Heart right ventricle (tissue), 16 donors: ENCODE measurements around the gene C21orf91. TPM values are rescaled to one million over a fixed set of nuclear protein-coding genes. Genes with fewer than 3 reads are reported as not detected.

Experiments used
- ATAC-seq, 8 donors: fragments of 200-7000 bp; cut with Tn5 transposase; one replicate each; pipeline ENCODE4 v1.9.1; 2020; ENCODE audit warnings: mild to moderate bottlenecking in 8 of 8, moderate library complexity in 8 of 8, moderate number of reproducible peaks in 1 of 8
- DNase-seq, 2 donors: peaks; one replicate each; pipeline ENCODE4 v3.0.0-alpha.2; 2020
- H3K27ac ChIP-seq, 10 donors: fragments of 200-600 bp; sonication (generic) in 2 of 10; one replicate each; pipeline versions ENCODE4 v1.5.0 to v1.8.0; 2020 to 2022; ENCODE audit warnings: mild to moderate bottlenecking in 3 of 10
- H3K27me3 ChIP-seq, 7 donors: fragments of 200-600 bp; one replicate each; pipeline ENCODE4 v1.8.0; 2021 to 2022; ENCODE audit warnings: mild to moderate bottlenecking in 2 of 7
- H3K36me3 ChIP-seq, 9 donors: fragments of 200-600 bp; sonication (generic) in 1 of 9; one replicate each; pipeline versions ENCODE4 v1.5.0 to v1.8.0; 2020 to 2022; ENCODE audit warnings: mild to moderate bottlenecking in 2 of 9
- H3K4me1 ChIP-seq, 9 donors: fragments of 200-600 bp; sonication (generic) in 1 of 9; one replicate each; pipeline versions ENCODE4 v1.5.0 to v1.8.0; 2020 to 2022; ENCODE audit warnings: mild to moderate bottlenecking in 4 of 9
- H3K4me3 ChIP-seq, 10 donors: fragments of 200-600 bp; sonication (generic) in 2 of 10; one replicate each; pipeline versions ENCODE4 v1.5.0 to v1.8.0; 2020 to 2022; ENCODE audit warnings: mild to moderate bottlenecking in 7 of 10, moderate library complexity in 2 of 10
- H3K9me3 ChIP-seq, 11 donors: fragments of 200-600 bp in 10 of 11; sonication (generic) in 2 of 11; one replicate each; pipeline versions ENCODE4 v1.5.0 to v1.8.0; 2013 to 2022; ENCODE audit warnings: mild to moderate bottlenecking in 2 of 11, control low read depth in 1 of 11, moderate library complexity in 1 of 11
- WGBS, 2 donors: extraction: QIAGEN DNeasy Blood & Tissue Kit; methylation state at CpG; one replicate each; pipeline ENCODE4 v1.1.7; 2013; ENCODE audit warnings: inconsistent platforms in 1 of 2; 5-methylcytosine and 5-hydroxymethylcytosine counted together
- intact Hi-C, 10 donors: fragments of 100-400 bp; cut with DNase I; formaldehyde crosslinking; loops; one replicate each; pipeline versions ENCODE4 v1.11.1 to v1.14.2; 2022
- polyA plus RNA-seq, 2 donors: library from polyadenylated mRNA; stranded (reverse); fragments of 200-250 nt; gene quantifications; one replicate each; pipeline ENCODE4 v1.2.3, GENCODE V29; 2013
- total RNA-seq, 10 donors: library from RNA; stranded (reverse); fragmentation: NEBNext Ultra II Directional in 3 of 10; extraction: Animal tissue kit (Norgen Biotek cat#: 25700) in 3 of 10; gene quantifications; one replicate each; pipeline versions ENCODE4 v1.2.1 to v1.2.4, GENCODE V29; 2021 to 2023
- TF ChIP-seq, protein P1 (sequence below), 9 donors: fragments of 200-600 bp; sonication (generic) in 2 of 9; IDR thresholded peaks; one replicate each; pipeline versions ENCODE4 v1.5.0 to v1.8.0; 2021 to 2022; ENCODE audit warnings: antibody characterized with exemption in 9 of 9, mild to moderate bottlenecking in 5 of 9, moderate library complexity in 1 of 9
- donor health status: Arrhythmogenic right ventricular cardiomyopathy.
- donor health status: ischemic (EF 13 %, LVEDD 7.1; RV severe dilation, severe dysfunction).
- donor health status: healthy with polysubstance abuse.
- donor health status: DM: no; HTN: yes; CAD: no.
- donor health status: DM: no; HTN: no; CAD: no.
- donor health status: ischemic (EF 25% LVEDD 6.9; RV normal size, moderate dysfunction).
- donor health status: ischemic (EF 25% LVEDD 5.7; RV mildly dilated, moderate dysfunction).
- donor health status: healthy.
- donor health status: DM: yes; HTN: yes; CAD: no.
- donor health status: Ischemic cardiomyopathy.
- donor health status: ischemic (EF 35%, LVEDD 5.7; RV mildly dilated, moderate dysfunction).
- donor health status: nonischemic (EF 11% LVEDD 7.7; RV severe dilation, severe dysfunction).
- donor health status: DM: yes; HTN: yes; CAD: no.
- donor health status: PGD.
- donor health status: ischemic (EF 29% LVEDD 5.4; RV normal size, mild dysfunction).
- donor health status: nonischemic (EF 23%, LVEDD 6.1; RV moderate dilation, normal function).

The C21orf91 gene
- total and polyA plus RNA-seq, 12 donors, result 2.3 to 18.9 (median 10.6) TPM

DNA sequence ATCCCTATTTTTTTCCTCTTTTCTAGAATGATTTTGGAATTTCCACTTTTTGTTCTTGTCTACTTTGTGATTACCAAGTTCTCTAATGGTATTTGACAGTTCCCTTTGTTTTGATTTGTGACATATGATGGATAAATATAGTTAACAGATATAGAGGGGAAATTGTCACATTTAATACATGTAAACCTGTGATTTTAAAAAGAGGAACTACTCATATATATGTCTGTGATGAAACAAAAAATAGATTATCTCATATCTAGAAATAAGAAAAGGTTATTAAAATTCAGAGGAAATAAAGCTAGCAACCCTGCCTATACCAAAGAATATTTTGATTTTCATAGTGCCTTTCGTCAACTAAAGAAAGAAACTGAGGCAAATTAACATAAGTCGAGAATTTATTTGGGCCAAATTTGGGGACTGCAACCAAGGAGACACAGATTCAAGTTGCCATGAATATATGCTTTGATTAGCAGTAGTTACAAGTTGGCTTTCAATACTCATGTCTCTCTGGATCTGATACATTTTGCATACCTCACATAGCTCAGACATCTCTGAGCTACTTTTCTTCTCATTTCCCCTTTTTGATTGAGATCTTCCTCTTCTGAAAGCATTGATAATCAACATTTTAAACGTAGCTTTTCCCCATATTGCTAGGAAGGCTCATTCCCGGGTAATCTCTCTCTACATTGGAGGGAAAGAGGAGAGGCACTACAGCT, 15.6 kb upstream of the C21orf91 start:
- Histone ChIP-seq H3K4me3 (no peak overlapping the region), H3K9me3 (no peaks in the 10 kb centered on the region), H3K27ac (no peak overlapping the region), H3K4me1 (no peaks in the 10 kb centered on the region), H3K27me3 (no peaks in the 10 kb centered on the region), H3K36me3 (no peaks in the 10 kb centered on the region)
- DNase-seq (no peak), ATAC-seq (no peak)
- WGBS, 2 donors, result 71 to 77% methylated on average over 4 of the region's 4 CpGs
- TF ChIP-seq, protein P1, sequence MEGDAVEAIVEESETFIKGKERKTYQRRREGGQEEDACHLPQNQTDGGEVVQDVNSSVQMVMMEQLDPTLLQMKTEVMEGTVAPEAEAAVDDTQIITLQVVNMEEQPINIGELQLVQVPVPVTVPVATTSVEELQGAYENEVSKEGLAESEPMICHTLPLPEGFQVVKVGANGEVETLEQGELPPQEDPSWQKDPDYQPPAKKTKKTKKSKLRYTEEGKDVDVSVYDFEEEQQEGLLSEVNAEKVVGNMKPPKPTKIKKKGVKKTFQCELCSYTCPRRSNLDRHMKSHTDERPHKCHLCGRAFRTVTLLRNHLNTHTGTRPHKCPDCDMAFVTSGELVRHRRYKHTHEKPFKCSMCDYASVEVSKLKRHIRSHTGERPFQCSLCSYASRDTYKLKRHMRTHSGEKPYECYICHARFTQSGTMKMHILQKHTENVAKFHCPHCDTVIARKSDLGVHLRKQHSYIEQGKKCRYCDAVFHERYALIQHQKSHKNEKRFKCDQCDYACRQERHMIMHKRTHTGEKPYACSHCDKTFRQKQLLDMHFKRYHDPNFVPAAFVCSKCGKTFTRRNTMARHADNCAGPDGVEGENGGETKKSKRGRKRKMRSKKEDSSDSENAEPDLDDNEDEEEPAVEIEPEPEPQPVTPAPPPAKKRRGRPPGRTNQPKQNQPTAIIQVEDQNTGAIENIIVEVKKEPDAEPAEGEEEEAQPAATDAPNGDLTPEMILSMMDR (IDR thresholded peaks at IDR 0.05), result no peak
- intact Hi-C loops, result no loop called here

DNA sequence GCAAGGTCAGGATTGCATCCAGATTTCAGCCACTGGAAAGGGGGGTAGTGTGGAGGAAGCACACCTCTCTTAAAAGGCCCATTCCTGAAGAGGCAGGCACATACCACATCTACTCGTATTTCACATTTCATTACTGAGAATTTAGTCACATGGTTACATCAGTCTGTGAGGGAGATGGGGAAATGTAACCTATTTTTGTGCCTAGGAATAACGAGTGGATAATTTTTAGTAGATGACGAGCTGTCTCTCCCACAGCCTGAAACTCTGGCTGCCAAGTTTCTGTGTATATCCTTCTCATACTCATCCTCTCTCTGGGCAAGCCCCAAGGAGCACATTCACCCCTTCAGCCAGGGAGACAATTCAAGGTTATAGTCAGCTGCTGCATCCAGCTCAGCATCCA, 10.3 kb upstream of the C21orf91 start:
- no peak overlapping the region for H3K27ac ChIP-seq
- ATAC-seq (no peak), DNase-seq (no peak)
- 56 to 71% methylated on average over 3 of the region's 3 CpGs for WGBS, 2 donors
- no peak overlapping the region for H3K4me3 ChIP-seq
- intact Hi-C loops, result loop anchor here in 2 of 10 donors (10.0 kb wide), 2 partner anchors 75 to 145 kb away; no protein-coding TSS in a partner anchor
- TF ChIP-seq, protein P1 (IDR thresholded peaks at IDR 0.05), result no peak
- H3K4me1 ChIP-seq, result no peaks in the 10 kb centered on the region
- H3K9me3 ChIP-seq, result no peaks in the 10 kb centered on the region
- no peaks in the 10 kb centered on the region for H3K36me3 ChIP-seq
- no peaks in the 10 kb centered on the region for H3K27me3 ChIP-seq

DNA sequence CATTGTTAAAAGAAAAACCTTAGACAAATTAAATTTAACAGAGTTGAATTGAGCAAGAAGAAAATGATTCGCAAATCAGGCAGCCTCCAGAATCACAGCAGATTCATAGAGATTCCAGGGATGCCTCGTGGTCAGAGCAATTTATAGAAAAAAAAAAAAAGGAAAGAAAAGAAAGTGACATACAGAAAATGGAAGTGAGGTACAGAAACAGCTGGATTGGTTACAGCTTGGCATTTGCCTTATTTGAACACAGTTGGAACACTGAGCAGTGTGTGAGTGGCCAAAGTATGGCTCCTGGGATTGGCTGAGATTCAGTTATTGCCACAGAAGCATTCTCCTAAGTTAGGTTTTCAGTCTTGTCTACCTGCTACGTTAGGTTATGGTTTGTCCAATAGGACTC, 9.1 kb upstream of the C21orf91 start:
- H3K9me3 ChIP-seq, result no peaks in the 10 kb centered on the region
- WGBS, 2 donors, result 65 to 67% methylated on average over 3 of the region's 3 CpGs
- H3K27me3 ChIP-seq, result no peaks in the 10 kb centered on the region
- H3K36me3 ChIP-seq, result no peaks in the 10 kb centered on the region
- no peaks in the 10 kb centered on the region for H3K4me1 ChIP-seq
- DNase-seq (no peak), ATAC-seq (no peak)
- H3K27ac ChIP-seq, result no peak overlapping the region
- H3K4me3 ChIP-seq, result no peak overlapping the region
- intact Hi-C loops, result loop anchor here in 2 of 10 donors (10.0 kb wide), 2 partner anchors 77 to 143 kb away; no protein-coding TSS in a partner anchor
- TF ChIP-seq, protein P1 (IDR thresholded peaks at IDR 0.05), result no peak

DNA sequence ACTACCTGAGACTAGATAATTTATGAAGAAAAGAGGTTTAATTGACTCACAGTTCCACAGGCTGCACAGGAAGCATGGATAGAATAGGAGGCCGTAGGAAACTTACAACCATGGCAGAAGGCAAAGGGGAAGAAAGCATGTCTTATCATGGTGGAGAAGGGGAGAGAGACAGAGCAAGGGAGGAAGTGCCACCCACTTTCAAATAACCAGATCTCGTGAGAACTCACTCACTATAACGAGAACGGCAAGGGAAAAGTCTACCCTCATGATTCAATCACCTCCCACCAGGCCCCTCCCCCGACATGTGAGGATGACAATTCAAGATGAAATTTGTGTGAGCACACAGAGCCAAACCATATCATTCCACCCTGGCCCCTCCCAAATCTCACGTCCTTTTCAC, 4.7 kb upstream of the C21orf91 start:
- ATAC-seq (no peak), DNase-seq (no peak)
- intact Hi-C loops, result loop anchor here in 3 of 10 donors (5.0 to 10.0 kb wide), 3 partner anchors 81 to 139 kb away; no protein-coding TSS in a partner anchor
- no peaks in the 10 kb centered on the region for H3K27me3 ChIP-seq
- peaks cover 0 to 9% (median 6%) of the 10 kb centered on the region in 9 donors for H3K4me1 ChIP-seq
- H3K27ac ChIP-seq, result no peak overlapping the region
- WGBS, 2 donors, result 71 to 81% methylated on average over 6 of the region's 6 CpGs
- H3K9me3 ChIP-seq, result no peaks in the 10 kb centered on the region
- H3K4me3 ChIP-seq, result no peak overlapping the region
- no peaks in the 10 kb centered on the region for H3K36me3 ChIP-seq
- TF ChIP-seq, protein P1 (IDR thresholded peaks at IDR 0.05), result no peak
